Measurements from ENCODE around the gene GLRA1. TPM values are rescaled to one million over a fixed set of nuclear protein-coding genes. Genes with fewer than 3 reads are reported as not detected.
A peak's percentile ranks its signal among the peaks of the same experiment; 100 is the strongest.

The GLRA1 gene
- total and polyA plus RNA-seq, 12 donors: 0.40 to 2.7 (median 1.3) TPM; not detected in 7

DNA sequence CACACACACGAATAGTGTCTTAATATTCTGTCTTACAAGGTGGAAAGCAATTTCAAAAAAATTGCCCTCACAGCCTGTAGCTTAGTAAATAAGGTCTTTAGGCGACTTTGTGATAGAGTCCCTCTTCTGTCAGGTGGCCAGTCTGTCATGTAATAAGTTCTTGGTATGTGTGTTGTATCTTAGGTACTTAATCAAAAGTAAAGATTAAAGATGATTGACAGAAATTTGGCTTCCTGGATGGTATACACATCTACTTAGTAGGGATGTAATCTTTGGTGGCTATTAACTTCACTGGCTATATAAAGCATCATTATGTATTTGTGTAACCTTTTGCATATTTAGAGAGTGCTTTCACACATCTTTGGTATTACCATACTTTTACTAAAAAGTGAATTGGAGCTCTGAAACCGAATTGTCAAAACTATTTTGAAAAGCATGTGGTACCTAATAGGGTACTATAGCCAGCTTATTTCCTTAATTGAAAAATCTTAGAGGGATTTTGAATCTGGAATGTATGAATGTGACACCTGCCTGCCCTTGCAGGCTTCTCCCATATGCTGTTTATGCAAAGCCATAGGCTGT lies 149.5 kb downstream of the GLRA1 start:
- Histone ChIP-seq H3K27ac (no peak overlapping the region), H3K4me3 (no peak overlapping the region), H3K4me1 (replicated peaks in 1 of 2) (peaks cover 30 to 66% of the 10 kb centered on the region in 2 donors), H3K36me3 (replicated peaks in 1 of 2) (no peaks in the 10 kb centered on the region), H3K9me3 (replicated peaks in 1 of 3) (no peaks in the 10 kb centered on the region), H3K27me3 (no peaks in the 10 kb centered on the region)
- intact Hi-C loops (cut with DNase I): no loop called here
- no peak for TF ChIP-seq POLR2A (IDR thresholded peaks at IDR 0.05)
- TF ChIP-seq, protein P1, sequence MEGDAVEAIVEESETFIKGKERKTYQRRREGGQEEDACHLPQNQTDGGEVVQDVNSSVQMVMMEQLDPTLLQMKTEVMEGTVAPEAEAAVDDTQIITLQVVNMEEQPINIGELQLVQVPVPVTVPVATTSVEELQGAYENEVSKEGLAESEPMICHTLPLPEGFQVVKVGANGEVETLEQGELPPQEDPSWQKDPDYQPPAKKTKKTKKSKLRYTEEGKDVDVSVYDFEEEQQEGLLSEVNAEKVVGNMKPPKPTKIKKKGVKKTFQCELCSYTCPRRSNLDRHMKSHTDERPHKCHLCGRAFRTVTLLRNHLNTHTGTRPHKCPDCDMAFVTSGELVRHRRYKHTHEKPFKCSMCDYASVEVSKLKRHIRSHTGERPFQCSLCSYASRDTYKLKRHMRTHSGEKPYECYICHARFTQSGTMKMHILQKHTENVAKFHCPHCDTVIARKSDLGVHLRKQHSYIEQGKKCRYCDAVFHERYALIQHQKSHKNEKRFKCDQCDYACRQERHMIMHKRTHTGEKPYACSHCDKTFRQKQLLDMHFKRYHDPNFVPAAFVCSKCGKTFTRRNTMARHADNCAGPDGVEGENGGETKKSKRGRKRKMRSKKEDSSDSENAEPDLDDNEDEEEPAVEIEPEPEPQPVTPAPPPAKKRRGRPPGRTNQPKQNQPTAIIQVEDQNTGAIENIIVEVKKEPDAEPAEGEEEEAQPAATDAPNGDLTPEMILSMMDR (IDR thresholded peaks at IDR 0.05): no peak
- no peak for DNase-seq
- WGBS, 4 donors: 34 to 41% (median 37%) methylated on average over 3 of the region's 3 CpGs

DNA sequence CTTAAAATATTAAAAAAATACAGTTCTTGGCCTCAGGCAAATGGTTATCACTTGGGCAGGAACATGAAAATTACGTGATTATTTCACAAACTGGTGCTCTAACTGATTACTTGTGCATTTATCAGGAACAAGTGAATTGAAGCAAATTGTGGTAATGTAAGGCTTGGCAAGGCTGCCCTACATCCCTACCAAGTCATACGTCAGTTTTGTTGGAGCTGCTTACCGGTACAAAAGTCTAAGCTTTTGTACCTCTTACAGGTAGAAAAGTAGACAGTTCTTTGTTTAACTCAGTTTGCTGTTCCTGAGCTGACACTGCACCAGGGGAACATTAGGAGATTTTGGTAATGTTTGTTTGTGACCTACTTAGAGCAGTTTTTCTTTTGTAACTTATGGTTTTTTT lies 150.7 kb downstream of the GLRA1 start:
- Histone ChIP-seq H3K27me3 (no peaks in the 10 kb centered on the region), H3K27ac (peak overlapping the region in 1 of 5 donors; percentile 92), H3K36me3 (replicated peaks in 1 of 2) (no peaks in the 10 kb centered on the region), H3K9me3 (replicated peaks in 1 of 3) (no peaks in the 10 kb centered on the region), H3K4me1 (replicated peaks in 1 of 2) (peaks cover 30 to 57% of the 10 kb centered on the region in 2 donors), H3K4me3 (peak overlapping the region in 1 of 4 donors; percentile 80)
- intact Hi-C loops (cut with DNase I): no loop called here
- WGBS, 4 donors: 2 to 10% (median 4%) methylated on average over 3 of the region's 3 CpGs
- no peak for DNase-seq
- TF ChIP-seq, protein P1 (IDR thresholded peaks at IDR 0.05): no peak
- no peak for TF ChIP-seq POLR2A (IDR thresholded peaks at IDR 0.05)

DNA sequence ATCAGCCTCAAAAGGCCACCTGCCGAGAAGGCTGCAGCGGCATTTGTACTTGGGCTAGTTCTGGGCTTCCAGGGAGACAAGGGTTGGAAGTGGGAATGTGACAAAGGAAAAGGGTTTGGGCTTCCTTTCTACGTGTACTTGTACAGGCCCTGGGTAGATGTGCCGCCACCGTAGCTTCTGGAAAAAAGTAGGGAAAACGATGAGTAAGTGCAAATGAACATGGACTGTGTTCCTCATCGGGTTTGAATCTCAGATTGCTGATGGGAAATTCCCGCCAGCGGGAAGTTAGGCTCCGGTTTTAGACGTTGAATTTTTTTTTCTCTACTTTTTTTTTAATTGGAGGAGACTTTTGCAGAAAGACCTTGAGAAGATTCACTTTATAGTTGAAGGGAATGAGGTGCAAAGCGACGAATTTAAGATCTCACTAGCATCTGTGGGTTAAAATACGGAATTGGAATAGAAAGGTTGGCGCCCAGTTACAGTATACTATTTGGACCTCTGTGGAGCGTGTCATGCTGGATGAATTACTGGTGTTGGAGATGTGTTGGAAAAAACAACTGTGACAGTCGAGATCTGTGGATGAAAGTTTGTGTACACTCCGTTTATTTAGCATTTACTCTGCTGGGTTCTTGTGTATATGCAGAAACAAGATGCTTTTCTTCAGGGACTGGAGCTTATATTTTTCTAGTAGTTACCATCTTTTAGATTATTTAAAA lies 151.6 kb downstream of the GLRA1 start:
- no peaks in the 10 kb centered on the region for H3K9me3 ChIP-seq (replicated peaks in 1 of 3)
- TF ChIP-seq POLR2A (IDR thresholded peaks at IDR 0.05): no peak
- TF ChIP-seq, protein P1 (IDR thresholded peaks at IDR 0.05): no peak
- 0 to 1% (median 0%) methylated on average over 18 of the region's 18 CpGs for WGBS, 4 donors
- DNase-seq: peak in 6 of 7 donors; percentile 31 to 59 (median 42)
- H3K27ac ChIP-seq: peak overlapping the region; percentile 65 to 96 (median 92)
- no peaks in the 10 kb centered on the region for H3K36me3 ChIP-seq (replicated peaks in 1 of 2)
- H3K4me3 ChIP-seq: peak overlapping the region; percentile 1 to 83 (median 81)
- intact Hi-C loops (cut with DNase I): no loop called here
- peaks cover 30 to 54% of the 10 kb centered on the region in 2 donors for H3K4me1 ChIP-seq (replicated peaks in 1 of 2)
- no peaks in the 10 kb centered on the region for H3K27me3 ChIP-seq

Small RNAs within 50 kb of the gene (small RNA-seq; reads per million reads assigned to genes)
- gene RNA5SP198: 0 reads per million in 2 donors

Other genes starting within 250 kb of the GLRA1 start
- 1,000 to 10,000 TPM in 5 of 9 donors, 100 to 1,000 TPM in 4; 478 to 4,554 (median 1,462) TPM for gene SPARC, start 237.9 kb downstream of the GLRA1 start, total RNA-seq
- gene SPARC, start 237.9 kb downstream of the GLRA1 start, polyA plus RNA-seq: 1,000 to 10,000 TPM in 1 of 3 donors, 100 to 1,000 TPM in 2; 145 to 2,674 (median 298) TPM
- 100 to 1,000 TPM in 8 of 9 donors, 10 to 100 TPM in 1; 97.5 to 291 (median 129) TPM for gene ATOX1, start 166.2 kb downstream of the GLRA1 start, total RNA-seq
- 100 to 1,000 TPM; 125 to 213 (median 136) TPM for gene ATOX1, start 166.2 kb downstream of the GLRA1 start, polyA plus RNA-seq
- gene G3BP1, start 152.9 kb downstream of the GLRA1 start, total RNA-seq: 100 to 1,000 TPM in 5 of 9 donors, 10 to 100 TPM in 4; 61.4 to 167 (median 130) TPM
- 10 to 100 TPM; 11.5 to 90.3 (median 13.0) TPM for gene G3BP1, start 152.9 kb downstream of the GLRA1 start, polyA plus RNA-seq